GM21737 (cell line): ENCODE results near the gene CDKL5.

Experiments
- ATAC-seq: cut with Tn5 transposase; IDR thresholded peaks from one replicate; pipeline ENCODE4 v1.9.1; 2021; ENCODE audit warnings: mild to moderate bottlenecking, moderate library complexity; ENCODE audit not compliant: unreplicated experiment

Gene CDKL5

DNA sequence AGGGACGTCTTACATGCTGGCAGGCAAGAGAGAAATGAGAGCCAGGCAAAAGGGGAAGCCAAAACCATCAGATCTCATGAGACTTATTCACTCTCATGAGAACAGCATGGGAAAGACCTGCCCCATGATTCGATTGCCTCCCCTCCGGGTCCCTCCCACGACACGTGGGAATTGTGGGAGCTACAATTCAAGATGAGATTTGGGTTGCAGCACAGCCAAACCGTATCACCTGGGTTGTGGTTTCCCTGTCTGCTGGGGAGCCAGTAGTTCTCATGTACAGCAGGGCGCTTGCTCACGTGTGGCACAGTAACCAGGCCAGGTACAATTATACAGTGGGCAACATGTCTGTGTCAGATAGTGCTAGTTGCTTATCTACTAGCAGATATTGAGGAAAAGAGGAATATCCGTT is 257.6 kb downstream of the CDKL5 start:
- ATAC-seq: no peak

DNA sequence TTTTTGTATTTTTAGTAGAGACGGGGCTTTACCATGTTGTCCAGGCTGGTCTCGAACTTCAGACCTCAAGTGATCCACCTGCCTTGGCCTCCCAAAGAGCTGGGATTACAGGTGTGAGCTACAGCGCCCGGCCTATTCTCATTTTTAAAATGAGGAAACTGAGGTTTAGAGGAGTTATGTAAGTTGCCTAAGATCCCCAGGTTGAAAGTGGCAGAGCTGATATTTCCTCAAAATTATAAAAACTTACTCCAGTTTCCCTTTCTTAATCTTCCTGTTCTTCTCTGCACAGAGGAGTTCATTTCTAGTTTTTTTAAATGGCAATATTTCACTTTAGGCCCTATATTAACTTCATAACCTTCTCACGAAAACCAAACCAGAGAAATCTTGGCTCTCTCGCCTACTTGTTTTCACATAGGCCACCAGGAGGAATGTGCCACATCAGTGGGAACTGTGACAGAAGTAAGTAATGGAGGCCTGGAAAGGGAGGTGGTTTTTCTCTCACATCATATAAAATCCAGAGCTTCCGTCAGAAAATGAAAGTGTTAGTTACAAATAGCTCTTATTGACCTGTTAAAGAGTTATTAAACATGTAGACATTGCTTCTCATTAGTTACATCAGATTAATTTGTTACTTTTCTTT is 262.6 kb downstream of the CDKL5 start:
- no peak for ATAC-seq

DNA sequence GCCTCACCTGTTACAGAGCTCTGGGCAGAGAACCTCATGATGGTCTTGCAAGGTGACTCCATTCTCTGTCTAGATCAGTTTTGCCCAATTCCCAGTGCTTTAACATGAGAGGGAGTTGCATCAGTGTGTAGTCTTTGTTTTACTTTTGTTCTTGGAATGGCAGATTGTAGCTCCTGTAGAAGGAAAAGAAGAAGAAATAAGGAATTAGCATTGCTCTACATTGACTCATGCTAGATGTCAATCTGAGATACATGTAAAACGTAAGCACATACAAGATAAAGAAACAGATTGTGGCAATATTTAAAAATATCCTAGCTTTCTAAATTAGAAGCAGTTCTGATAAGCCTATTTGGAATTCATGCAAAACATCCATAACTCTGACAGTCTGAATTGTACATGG is 266.0 kb downstream of the CDKL5 start:
- no peak for ATAC-seq

DNA sequence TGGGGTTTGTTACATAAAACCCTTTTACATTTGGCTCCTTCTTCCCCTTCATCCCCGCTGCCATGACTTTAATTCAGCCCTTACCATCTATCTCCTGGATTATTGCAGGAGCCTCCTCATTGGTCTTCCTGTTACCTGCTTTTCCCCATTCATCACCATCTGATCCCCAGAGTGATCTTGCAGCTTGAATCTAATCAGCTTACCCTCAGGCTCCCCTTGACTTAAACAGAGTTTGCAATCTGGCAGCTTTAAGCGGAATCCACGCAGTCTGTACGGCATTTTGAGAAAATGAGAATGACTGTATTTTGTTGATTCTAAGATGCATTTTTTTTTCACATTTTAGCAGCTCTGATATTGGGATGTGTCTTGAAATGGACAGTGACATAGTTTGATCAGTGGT is 267.1 kb downstream of the CDKL5 start:
- ATAC-seq: no peak

DNA sequence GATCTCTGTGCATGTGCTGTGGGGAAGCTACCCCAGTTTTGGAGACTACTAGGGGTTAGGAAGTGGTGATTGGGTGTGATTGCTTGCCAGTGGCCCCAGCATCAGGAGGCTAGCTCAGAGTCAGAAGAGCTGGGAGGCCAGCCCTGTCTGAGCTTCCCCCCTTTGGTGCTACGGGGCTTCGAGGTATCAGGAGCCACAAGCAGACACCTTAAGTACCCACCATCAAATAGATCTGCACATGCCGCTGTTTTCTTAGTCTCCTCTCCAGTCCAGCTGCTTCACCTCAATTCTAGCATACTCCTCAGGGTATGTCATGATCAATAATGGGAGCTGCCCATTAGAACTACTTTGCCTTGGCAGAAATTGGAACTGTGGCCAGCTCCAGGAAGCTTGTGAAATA is 271.2 kb downstream of the CDKL5 start:
- ATAC-seq: no peak

DNA sequence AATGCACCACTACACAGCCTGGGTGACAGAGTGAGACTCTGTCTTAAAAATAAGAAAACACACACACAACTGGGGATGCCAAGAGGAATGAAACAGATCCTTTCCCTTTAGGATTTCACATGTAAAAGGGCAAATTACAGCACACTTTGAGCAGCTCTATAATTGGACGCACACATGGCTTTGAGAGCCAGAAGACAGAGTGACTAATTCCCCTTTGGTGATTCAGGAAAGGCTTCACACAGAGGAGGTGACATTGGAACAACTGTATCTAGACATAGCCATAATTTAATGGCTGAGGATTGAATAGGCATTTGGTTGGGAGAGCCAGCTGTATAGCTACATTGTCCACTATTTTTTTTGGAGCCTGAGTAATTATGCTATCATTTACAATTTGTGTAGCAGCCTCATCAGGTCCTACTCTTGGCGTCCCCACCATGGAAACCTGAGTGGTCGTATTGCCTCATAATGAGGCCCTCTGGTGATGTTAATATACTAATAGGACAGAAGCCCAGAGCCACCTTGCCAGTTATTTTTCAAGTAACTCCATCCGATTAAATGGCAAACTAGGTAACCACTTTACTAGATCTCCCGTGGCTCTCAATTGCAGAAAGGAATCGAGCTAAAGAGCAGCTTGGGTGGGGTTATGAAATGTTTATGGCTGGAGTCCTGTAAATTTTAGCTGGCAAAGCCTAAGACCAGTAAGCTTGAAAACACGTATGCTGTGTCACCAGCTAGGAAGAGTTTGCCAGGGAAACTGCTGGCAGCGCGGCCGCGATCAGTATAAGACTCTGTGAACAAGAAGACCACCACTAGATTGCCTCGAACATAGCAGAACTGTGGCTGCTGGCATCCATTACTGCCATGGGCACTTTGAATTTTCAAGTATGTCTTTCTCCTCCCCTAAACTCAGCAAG is 273.6 kb downstream of the CDKL5 start:
- ATAC-seq: no peak

DNA sequence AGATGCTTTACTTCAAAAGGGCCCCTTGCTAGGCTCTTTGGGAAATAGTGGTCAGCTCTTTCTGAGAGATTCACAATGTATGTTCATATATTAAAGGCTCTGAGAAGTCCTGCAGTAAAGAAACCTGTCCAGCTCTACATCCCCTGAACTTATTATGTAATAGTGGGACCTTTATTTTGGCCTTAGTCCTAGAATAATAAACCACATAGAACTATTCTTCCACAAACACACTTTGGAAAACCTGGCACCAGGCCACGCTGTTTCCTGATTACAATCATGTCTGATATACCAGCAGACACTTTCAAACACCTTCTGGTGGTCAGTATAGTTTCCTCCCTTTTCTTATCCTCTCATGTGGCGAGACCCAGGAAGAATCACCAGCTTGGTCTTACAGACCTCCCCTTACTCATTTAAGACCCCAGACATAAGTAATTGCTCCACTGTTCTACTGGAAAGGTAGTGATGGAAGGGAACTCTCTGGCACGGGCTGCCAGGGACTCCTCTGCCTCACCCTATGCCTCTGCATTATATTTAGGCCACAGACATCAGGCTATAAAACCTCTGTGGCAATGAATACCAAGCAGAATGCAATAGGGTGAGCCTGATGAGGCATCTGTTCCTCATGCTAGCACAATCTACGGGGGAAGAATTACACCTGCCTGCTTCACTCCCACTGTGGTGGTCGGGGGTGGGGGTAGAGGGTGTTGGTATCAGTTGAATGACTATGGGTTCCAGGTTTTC is 276.4 kb downstream of the CDKL5 start:
- no peak for ATAC-seq

DNA sequence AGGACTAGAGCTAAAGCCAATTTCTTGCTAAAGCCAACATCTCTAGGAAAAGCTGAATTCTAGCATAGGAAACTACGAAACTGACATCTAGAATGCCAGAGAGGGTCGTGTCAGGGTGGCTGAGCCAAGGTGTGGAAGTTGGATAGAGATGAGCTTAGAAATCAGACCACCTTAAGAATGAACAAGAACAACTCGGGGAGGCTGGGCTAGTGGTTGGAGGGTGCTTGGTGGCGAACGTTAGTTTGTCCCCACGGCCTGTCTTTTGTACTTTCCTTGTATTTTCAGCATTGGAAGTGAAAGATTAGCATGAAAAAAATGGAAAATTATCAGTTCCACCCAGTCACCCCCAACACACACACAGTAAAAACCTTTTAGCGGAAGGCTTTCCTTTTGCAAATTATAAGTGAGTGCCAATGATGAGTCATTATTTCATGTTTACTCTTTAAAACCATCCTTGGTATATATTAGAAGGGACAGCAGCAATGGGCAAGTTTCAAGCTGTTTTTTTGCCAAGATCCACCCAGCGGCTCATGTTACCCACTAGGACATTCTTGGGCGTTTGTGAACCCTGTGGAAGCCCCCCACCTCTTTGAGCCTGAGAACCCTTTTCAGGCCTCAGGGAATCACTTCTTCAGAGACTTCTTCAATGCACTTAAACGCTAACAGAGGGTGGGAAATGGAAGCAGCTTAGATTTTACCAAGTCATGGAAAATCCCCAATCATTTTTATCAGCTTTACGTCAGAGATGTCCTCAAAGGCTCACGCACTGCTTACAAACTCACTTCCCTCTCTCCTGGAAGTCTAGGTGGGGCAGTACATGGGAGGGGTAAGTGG is 277.2 kb downstream of the CDKL5 start:
- no peak for ATAC-seq
